GM18873 (cell line): Measurements from ENCODE around the gene UQCC5.

Experiments
- ATAC-seq: cut with Tn5 transposase; IDR thresholded peaks from one replicate; pipeline ENCODE4 v1.9.1; 2021; ENCODE audit warnings: mild to moderate bottlenecking, moderate library complexity, moderate number of reproducible peaks; ENCODE audit not compliant: unreplicated experiment, low FRiP score

UQCC5 gene

DNA sequence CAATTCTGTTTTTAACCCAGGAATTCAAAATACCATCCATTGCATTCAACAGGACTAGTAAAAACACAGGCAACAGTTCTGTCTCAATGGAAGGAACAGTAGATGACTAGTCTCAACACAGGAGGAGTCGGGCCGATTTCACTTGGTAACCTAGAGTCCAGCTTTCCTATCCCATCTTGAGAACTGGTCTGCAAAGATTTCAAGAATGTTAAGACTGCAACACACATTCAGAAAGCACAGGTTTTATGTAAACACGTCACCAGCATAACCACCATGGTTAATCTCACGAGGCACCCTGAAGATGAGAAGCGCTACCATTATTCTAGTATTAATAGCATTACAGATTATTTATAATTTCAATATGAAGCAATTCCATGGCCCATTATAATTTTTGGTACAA lies 22.0 kb downstream of the UQCC5 start:
- ATAC-seq = no peak

DNA sequence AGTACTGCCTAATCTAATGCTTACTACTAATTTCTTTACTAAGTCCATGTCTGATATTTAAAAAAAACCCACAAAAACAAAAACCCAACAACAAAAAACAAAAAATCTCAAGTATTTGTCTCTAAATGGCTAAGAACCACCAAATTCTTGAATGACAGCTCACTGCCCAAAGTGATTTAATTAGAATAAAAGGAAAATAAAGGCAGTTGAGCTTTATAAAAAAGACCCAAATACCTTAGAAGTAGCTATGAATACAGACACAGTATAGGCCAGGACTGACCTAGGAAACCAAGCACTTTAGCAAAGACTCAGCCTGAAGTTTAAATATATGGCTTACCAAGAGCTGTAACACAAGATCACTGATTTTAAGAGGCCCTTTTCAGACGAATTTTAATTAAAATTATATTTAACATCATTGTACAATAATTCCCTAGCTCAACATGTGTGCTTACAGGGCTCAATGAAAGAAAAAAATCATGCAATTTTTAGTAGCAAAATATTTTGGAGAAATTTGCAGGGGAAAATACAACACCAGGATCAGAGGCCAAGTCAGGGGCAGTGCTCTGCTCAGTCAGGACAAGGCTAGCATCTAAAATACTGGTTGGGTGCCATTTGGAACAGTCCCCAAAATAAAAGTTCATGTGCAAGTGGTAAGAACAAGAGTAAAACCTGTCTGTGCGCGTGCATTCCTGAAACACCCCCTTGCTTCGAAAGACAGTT lies 24.8 kb downstream of the UQCC5 start:
- no peak for ATAC-seq

DNA sequence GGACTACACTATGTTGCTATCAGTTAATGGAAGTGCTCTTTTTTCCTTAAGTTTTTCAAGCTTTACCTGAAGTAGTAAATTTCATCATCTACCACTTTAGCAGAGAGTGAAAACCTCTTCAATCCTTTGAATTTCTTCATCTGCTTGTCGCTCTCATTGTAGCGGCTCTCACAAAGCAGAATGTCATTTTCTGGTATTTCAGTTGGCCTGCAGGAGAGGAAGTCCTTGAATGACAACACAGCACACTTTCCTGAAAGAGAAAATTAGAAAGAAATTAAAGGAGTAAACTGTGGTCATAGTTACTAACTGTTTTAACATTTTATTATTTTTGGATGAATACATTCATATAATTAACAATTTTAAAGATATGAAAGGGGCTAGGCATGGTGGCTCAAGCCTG lies 27.6 kb downstream of the UQCC5 start:
- no peak for ATAC-seq

DNA sequence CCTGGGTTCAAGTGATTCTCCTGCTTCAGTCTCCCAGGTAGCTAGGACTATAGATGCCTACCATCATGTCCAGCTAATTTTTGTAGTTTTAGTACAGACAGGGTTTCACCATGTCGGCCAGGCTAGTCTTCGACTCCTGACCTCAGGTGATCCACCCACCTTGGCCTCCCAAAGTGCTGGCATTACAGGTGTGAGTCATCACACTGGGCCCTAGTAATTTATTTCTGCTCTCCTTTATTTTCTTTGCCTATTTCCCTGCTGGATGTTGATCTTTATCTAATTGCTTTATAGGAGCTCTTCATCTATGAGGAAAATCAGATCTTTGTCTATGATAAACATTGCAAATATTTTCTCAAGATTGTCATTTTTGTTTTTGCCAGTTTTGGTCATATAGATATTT lies 31.7 kb downstream of the UQCC5 start:
- ATAC-seq = no peak

DNA sequence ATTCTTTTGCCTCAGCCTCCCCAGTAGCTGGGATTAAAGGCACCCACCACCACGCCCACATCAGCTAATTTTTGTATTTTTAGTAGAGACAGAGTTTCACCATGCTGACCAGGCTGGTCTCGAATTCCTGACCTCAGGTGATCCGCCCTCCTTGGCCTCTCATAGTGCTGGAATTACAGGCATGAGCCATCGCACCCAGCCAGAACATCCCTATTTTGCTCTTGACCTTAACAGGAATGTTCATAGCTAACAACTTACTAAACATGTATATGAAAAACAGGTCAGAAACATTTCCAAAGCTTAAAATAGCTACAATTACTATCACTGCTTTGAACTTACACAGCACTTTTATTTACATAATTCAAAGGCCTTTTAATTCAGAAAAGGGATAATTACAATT lies 33.7 kb downstream of the UQCC5 start:
- no peak for ATAC-seq

DNA sequence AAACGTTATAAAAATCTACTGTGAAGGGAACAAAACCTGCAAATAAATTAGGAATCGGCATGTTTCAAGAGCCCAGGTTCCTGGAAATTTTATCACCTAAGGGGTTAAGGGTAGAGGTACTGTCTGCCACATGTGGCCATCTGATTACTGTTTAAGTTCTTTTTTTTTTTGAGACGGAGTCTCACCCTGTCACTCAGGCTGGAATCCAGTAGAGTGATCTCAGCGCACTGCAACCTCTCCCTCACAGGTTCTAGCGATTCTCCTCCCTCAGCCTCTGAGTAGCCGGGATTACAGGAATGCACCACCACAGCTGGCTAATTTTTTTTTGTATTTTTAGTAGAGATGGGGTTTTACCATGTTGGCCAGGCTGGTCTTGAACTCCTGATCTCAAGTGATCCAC lies 35.8 kb downstream of the UQCC5 start:
- ATAC-seq = no peak

DNA sequence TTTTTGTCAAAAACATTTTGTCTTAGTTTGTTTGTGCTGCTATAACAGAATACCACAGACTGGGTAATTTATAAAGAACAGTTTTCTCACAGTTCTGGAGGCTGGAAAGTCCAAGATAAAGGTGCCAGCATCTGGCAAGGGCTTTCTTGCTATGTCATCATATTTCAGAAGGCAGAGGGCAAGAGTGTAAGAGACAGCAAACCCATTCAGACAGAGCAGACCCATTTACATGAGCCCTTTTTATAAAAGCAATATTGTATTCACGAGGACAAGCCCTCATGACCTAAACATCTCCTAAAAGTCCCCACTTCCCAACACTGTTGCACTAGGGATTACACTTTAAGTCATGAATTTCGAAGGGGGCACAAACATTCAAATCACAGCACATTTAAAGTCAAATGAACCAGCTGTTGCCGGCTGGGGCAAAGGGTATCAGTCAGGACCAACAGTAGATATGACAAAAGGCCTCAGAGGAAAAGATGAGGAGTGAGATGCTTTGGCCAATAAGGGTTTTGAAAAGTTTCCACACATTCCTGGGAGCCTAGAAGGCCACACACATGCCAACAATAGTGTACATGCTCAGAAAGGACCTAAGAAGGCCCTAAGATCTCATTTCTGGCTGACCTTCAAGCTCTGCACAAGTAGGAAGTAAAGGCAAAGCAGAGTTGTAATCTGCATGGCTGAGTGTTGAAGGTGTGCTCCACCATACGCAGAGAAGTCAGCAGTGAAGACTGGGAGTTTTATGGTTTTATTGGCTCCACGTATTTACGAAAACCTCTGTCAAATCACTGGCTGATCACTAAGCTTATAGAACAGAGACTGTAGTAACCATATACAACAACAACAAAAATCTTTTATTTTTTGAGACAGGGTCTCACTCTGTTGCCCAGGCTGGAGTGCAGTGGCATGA lies 37.9 kb downstream of the UQCC5 start:
- ATAC-seq = no peak
